ENCODE measurements around the gene PTGFRN. TPM values are rescaled to one million over a fixed set of nuclear protein-coding genes. Genes with fewer than 3 reads are reported as not detected.

The PTGFRN gene
- total and polyA plus RNA-seq, 2 of the 4 experiments (the other 2 are of a cell fraction), result 0.90 to 1.1 TPM

GRCh38 chr1:116986421-116987255 lies 76.9 kb downstream of the PTGFRN start (continued):
- no peak for TF ChIP-seq USF2 (IDR thresholded peaks at IDR 0.05; ENCODE audit: low read depth, low read length)

- no peak overlapping the region for H3K18ac ChIP-seq (ENCODE audit: low read depth, low read length)
- no peaks in the 10 kb centered on the region for H4K20me1 ChIP-seq (ENCODE audit: insufficient read depth, low read length)
- no peak overlapping the region for H3K4ac ChIP-seq (ENCODE audit: low read depth, low read length)
- peaks cover 5% of the 10 kb centered on the region; the same call in 1 of the 2 replicates for H3K27me3 ChIP-seq (ENCODE audit: control insufficient read depth, insufficient read depth, low read length)
- no peaks in the 10 kb centered on the region for H3K9me1 ChIP-seq (ENCODE audit: insufficient read depth, low read length)
- no peak overlapping the region for H3K4me3 ChIP-seq (ENCODE audit: insufficient read depth, low read depth, low read length)
- ChIA-PET POLR2A (ENCODE audit: unreplicated experiment) (no interaction called here), CTCF (no interaction called here)
- in situ Hi-C loops (cut with MboI; ENCODE audit: low sequenced_read_pairs), result no loop called here
- ATAC-seq (ENCODE audit: low read depth), result no peak
- H2AK5ac ChIP-seq (ENCODE audit: low read depth, low read length), result no peak overlapping the region
- BruUV-seq (replicated peaks), result no TSS peak
- H4K5ac ChIP-seq (ENCODE audit: low read depth, low read length), result no peak overlapping the region
- no peak overlapping the region for H3K23ac ChIP-seq (ENCODE audit: low read depth, low read length)
- no peak overlapping the region for H2AFZ ChIP-seq (replicated peaks; ENCODE audit: low read length, poor library complexity)
- no peak for DNase-seq
- no peak overlapping the region for H3K14ac ChIP-seq (replicated peaks; ENCODE audit: low read depth, low read length)
- no peak overlapping the region for H3K56ac ChIP-seq (ENCODE audit: extremely low read depth, insufficient read depth, low read length)
- intact Hi-C loops (cut with micrococcal nuclease), result no loop called here
- H3K79me1 ChIP-seq (ENCODE audit: low read depth in 1 of 2, low read length in 2 of 2), result no peaks in the 10 kb centered on the region
- no peaks in the 10 kb centered on the region for H3K36me3 ChIP-seq (ENCODE audit: control insufficient read depth, insufficient read depth, low read length)
- no peak overlapping the region for H2BK120ac ChIP-seq (ENCODE audit: low read depth, low read length)
- H3K4me2 ChIP-seq (ENCODE audit: low read depth, low read length), result no peak overlapping the region
- H2AK9ac ChIP-seq (replicated peaks; ENCODE audit: low read depth, low read length, poor library complexity), result no peak overlapping the region
- no CpG with 5 or more reads among the region's 11 CpGs for WGBS, 2 experiments (ENCODE audit: extremely low coverage in 2 of 2, insufficient read length in 1 of 2)
- dilution Hi-C loops (cut with HindIII; ENCODE audit: low sequenced_read_pairs, unreplicated experiment), result no loop called here
- no peak overlapping the region for H3K9ac ChIP-seq (ENCODE audit: low read depth, low read length)
- no peak overlapping the region for H3K27ac ChIP-seq (ENCODE audit: insufficient read depth, low read length)
- no peak overlapping the region for H2BK15ac ChIP-seq (ENCODE audit: low read depth, low read length)
- no peak overlapping the region for H2BK5ac ChIP-seq (ENCODE audit: low read depth, low read length, poor library complexity, severe bottlenecking)
- no peak overlapping the region for H4K8ac ChIP-seq (ENCODE audit: low read depth in 2 of 2, low read length in 2 of 2)
- H2BK20ac ChIP-seq (ENCODE audit: low read depth, low read length), result no peak overlapping the region
- H3K9me3 ChIP-seq (ENCODE audit: control insufficient read depth, insufficient read depth, low read length), result no peaks in the 10 kb centered on the region
- no peaks in the 10 kb centered on the region for H3K4me1 ChIP-seq (ENCODE audit: control insufficient read depth, insufficient read depth, low read length)
- H4K91ac ChIP-seq (ENCODE audit: insufficient read depth, low read depth, low read length), result no peak overlapping the region
- TF ChIP-seq POLR2A (IDR thresholded peaks at IDR 0.05; ENCODE audit: low read depth, low read length), result no peak
- TF ChIP-seq FOS (IDR thresholded peaks at IDR 0.05; ENCODE audit: low read depth, low read length), result no peak
- TF ChIP-seq BHLHE40 (IDR thresholded peaks at IDR 0.05; ENCODE audit: low read depth, low read length), result no peak
- TF ChIP-seq CEBPB (IDR thresholded peaks at IDR 0.05; ENCODE audit: low read depth, low read length), result no peak
- no peak for TF ChIP-seq RAD21 (IDR thresholded peaks at IDR 0.05; ENCODE audit: low read length)
- no peak for TF ChIP-seq MAZ (IDR thresholded peaks at IDR 0.05; ENCODE audit: borderline replicate concordance, low read depth, low read length)
- no peak for TF ChIP-seq MXI1 (IDR thresholded peaks at IDR 0.05; ENCODE audit: borderline replicate concordance, low read depth, low read length)
- no peak for TF ChIP-seq USF2 (IDR thresholded peaks at IDR 0.05; ENCODE audit: low read depth, low read length)
- TF ChIP-seq CHD1 (IDR thresholded peaks at IDR 0.05; ENCODE audit: low read depth, low read length), result no peak
- no peak for TF ChIP-seq RCOR1 (IDR thresholded peaks at IDR 0.05; ENCODE audit: insufficient replicate concordance, low read length)
- no peak for TF ChIP-seq ELK1 (IDR thresholded peaks at IDR 0.05; ENCODE audit: borderline replicate concordance, low read depth, low read length)
- no peak for TF ChIP-seq RFX5 (IDR thresholded peaks at IDR 0.05; ENCODE audit: low read depth, low read length)
These were observed 77.5 kb downstream of the PTGFRN start for GRCh38 chr1:116987256-116987555.
